GM19467 (cell line): ENCODE measurements around the gene GPR142.

Experiments
- ATAC-seq: cut with Tn5 transposase; IDR thresholded peaks from one replicate; pipeline ENCODE4 v1.9.1; 2021; ENCODE audit warnings: mild to moderate bottlenecking, moderate library complexity; ENCODE audit not compliant: unreplicated experiment

The GPR142 gene

GRCh38 chr17:74343526-74344284, 23.6 kb upstream of the GPR142 start:
- ATAC-seq, result no peak

GRCh38 chr17:74344658-74345057, 22.6 kb upstream of the GPR142 start:
- ATAC-seq, result no peak

GRCh38 chr17:74345433-74346241, 21.7 kb upstream of the GPR142 start:
- ATAC-seq, result no peak

GRCh38 chr17:74347646-74348045, 19.7 kb upstream of the GPR142 start:
- no peak for ATAC-seq

GRCh38 chr17:74349120-74349519, 18.2 kb upstream of the GPR142 start:
- ATAC-seq, result no peak

GRCh38 chr17:74350486-74350885, 16.8 kb upstream of the GPR142 start:
- no peak for ATAC-seq

- no peak for ATAC-seq
Measured at GRCh38 chr17:74351552-74352210, 15.6 kb upstream of the GPR142 start.

- no peak for ATAC-seq
Measured at GRCh38 chr17:74353446-74354060, 13.8 kb upstream of the GPR142 start.

- ATAC-seq, result no peak
Measured at GRCh38 chr17:74354123-74354522, 13.2 kb upstream of the GPR142 start.

GRCh38 chr17:74354561-74354960, 12.7 kb upstream of the GPR142 start:
- no peak for ATAC-seq

GRCh38 chr17:74355065-74355464, 12.2 kb upstream of the GPR142 start:
- no peak for ATAC-seq

- no peak for ATAC-seq
Measured at GRCh38 chr17:74356646-74357465, 10.4 kb upstream of the GPR142 start.

- no peak for ATAC-seq
Measured at GRCh38 chr17:74357466-74357809, 9.9 kb upstream of the GPR142 start.

- ATAC-seq, result no peak
Measured at GRCh38 chr17:74358697-74359096, 8.6 kb upstream of the GPR142 start.

GRCh38 chr17:74359916-74360315, 7.4 kb upstream of the GPR142 start:
- no peak for ATAC-seq

GRCh38 chr17:74360899-74361229, 6.4 kb upstream of the GPR142 start:
- no peak for ATAC-seq

GRCh38 chr17:74361230-74362068, 5.9 kb upstream of the GPR142 start, which contains the start of gene BTBD17:
Gene BTBD17 (minus strand): TSS chr17:74361868. CDS start chr17:74361819, 49 bp downstream.
- ATAC-seq, result no peak

GRCh38 chr17:74362069-74362405, 5.3 kb upstream of the GPR142 start:
- no peak for ATAC-seq

- no peak for ATAC-seq
Measured at GRCh38 chr17:74362810-74363498, 4.4 kb upstream of the GPR142 start.
